HUES6 (cell line): Measurements from ENCODE around the gene ZNF302.
A peak's percentile ranks its signal among the peaks of the same experiment; 100 is the strongest.
"Not testable (repeated sequence)": the region's sequence is repeated elsewhere in the genome, so short reads cannot be mapped to it uniquely, and the experiment has no call there.

Source experiments
- H3K27ac ChIP-seq: 2 replicates; pipeline ENCODE4 v1.7.0; 2013; ENCODE audit warnings: low read depth, mild to moderate bottlenecking, low read length, inconsistent platforms
- H3K27me3 ChIP-seq: 2 replicates; pipeline ENCODE4 v1.6.1; 2013; ENCODE audit warnings: low read length; ENCODE audit not compliant: control insufficient read depth, insufficient read depth
- H3K36me3 ChIP-seq: 2 replicates; pipeline ENCODE4 v1.6.1; 2013; ENCODE audit warnings: low read length; ENCODE audit not compliant: control insufficient read depth, insufficient read depth
- H3K4me1 ChIP-seq: 2 replicates; pipeline ENCODE4 v1.6.1; 2013; ENCODE audit warnings: low read length; ENCODE audit not compliant: control insufficient read depth, insufficient read depth
- H3K4me3 ChIP-seq: 2 replicates; pipeline ENCODE4 v1.5.1; 2013; ENCODE audit warnings: low read depth, low read length
- H3K9ac ChIP-seq: one replicate; pipeline ENCODE4 v1.6.1; 2013; ENCODE audit warnings: mild to moderate bottlenecking, low read length
- H3K9me3 ChIP-seq: 2 replicates; pipeline ENCODE4 v1.6.1; 2013; ENCODE audit warnings: low read depth, low read length; ENCODE audit not compliant: control insufficient read depth, insufficient read depth

Gene ZNF302

GRCh38 chr19:34673590-34673989 lies 3.9 kb upstream of the ZNF302 start:
- Histone ChIP-seq H3K27me3 (peaks cover 3% of the 10 kb centered on the region; the same call in 1 of the 2 replicates), H3K27ac (no peak overlapping the region), H3K9me3 (no peaks in the 10 kb centered on the region), H3K4me1 (no peaks in the 10 kb centered on the region), H3K36me3 (no peaks in the 10 kb centered on the region), H3K9ac (no peak overlapping the region), H3K4me3 (no peak overlapping the region)

- Histone ChIP-seq H3K27ac (no peak overlapping the region), H3K4me1 (no peaks in the 10 kb centered on the region), H3K36me3 (peaks cover 13% of the 10 kb centered on the region), H3K9me3 (no peaks in the 10 kb centered on the region), H3K27me3 (peaks cover 3% of the 10 kb centered on the region; the same call in 1 of the 2 replicates), H3K9ac (no peak overlapping the region), H3K4me3 (no peak overlapping the region)
Measured at GRCh38 chr19:34675250-34675649, 2.2 kb upstream of the ZNF302 start.

GRCh38 chr19:34675919-34676318 lies 1.6 kb upstream of the ZNF302 start:
- peaks cover 3% of the 10 kb centered on the region; the same call in 1 of the 2 replicates for H3K27me3 ChIP-seq
- no peaks in the 10 kb centered on the region for H3K9me3 ChIP-seq
- H3K4me1 ChIP-seq = no peaks in the 10 kb centered on the region
- H3K4me3 ChIP-seq = no peak overlapping the region
- no peak overlapping the region for H3K27ac ChIP-seq
- H3K36me3 ChIP-seq = peaks cover 19% of the 10 kb centered on the region
- no peak overlapping the region for H3K9ac ChIP-seq

- Histone ChIP-seq H3K9ac (peak within 1 kb of the TSS; percentile 93), H3K4me3 (peak within 1 kb of the TSS; percentile 95), H3K27me3 (peaks cover 3% of the 10 kb centered on the region; the same call in 1 of the 2 replicates), H3K4me1 (no peaks in the 10 kb centered on the region), H3K9me3 (peaks cover 3% of the 10 kb centered on the region; the same call in 1 of the 2 replicates), H3K27ac (peak within 1 kb of the TSS; percentile 92), H3K36me3 (peaks cover 25% of the 10 kb centered on the region)
Measured at GRCh38 chr19:34676697-34677385, 637 bp upstream of the ZNF302 start, which contains the start of gene SCGB2B2. Gene SCGB2B2, minus strand, starts transcription at chr19:34677159. Its CDS starts 82,596 bp downstream, at chr19:34594563.

GRCh38 chr19:34678085-34678412 lies 571 bp downstream of the ZNF302 start:
- Histone ChIP-seq H3K4me1 (no peaks in the 10 kb centered on the region), H3K9ac (peak overlapping the region; percentile 93)

GRCh38 chr19:34678421-34678820 lies 943 bp downstream of the ZNF302 start:
- no peaks in the 10 kb centered on the region for H3K27me3 ChIP-seq
- H3K36me3 ChIP-seq = peaks cover 39% of the 10 kb centered on the region
- H3K9ac ChIP-seq = no peak overlapping the region
- H3K27ac ChIP-seq = no peak overlapping the region
- no peaks in the 10 kb centered on the region for H3K4me1 ChIP-seq
- peak overlapping the region; percentile 95 for H3K4me3 ChIP-seq
- H3K9me3 ChIP-seq = peaks cover 3% of the 10 kb centered on the region; the same call in 1 of the 2 replicates

More at GRCh38 chr19:34678085-34678412, 571 bp downstream of the ZNF302 start:
- no peaks in the 10 kb centered on the region for H3K27me3 ChIP-seq
- peaks cover 3% of the 10 kb centered on the region; the same call in 1 of the 2 replicates for H3K9me3 ChIP-seq
- peaks cover 36% of the 10 kb centered on the region for H3K36me3 ChIP-seq
- H3K4me3 ChIP-seq = peak overlapping the region; percentile 95
- peak overlapping the region; percentile 92 for H3K27ac ChIP-seq

GRCh38 chr19:34681478-34681877 lies 4.0 kb downstream of the ZNF302 start:
- H3K27ac ChIP-seq = no peak overlapping the region
- no peaks in the 10 kb centered on the region for H3K27me3 ChIP-seq
- H3K9ac ChIP-seq = no peak overlapping the region
- H3K36me3 ChIP-seq = peaks cover 61% of the 10 kb centered on the region
- H3K4me3 ChIP-seq = no peak overlapping the region
- peaks cover 10% of the 10 kb centered on the region; the same call in 1 of the 2 replicates for H3K9me3 ChIP-seq
- H3K4me1 ChIP-seq = no peaks in the 10 kb centered on the region

- H3K27ac ChIP-seq, H3K4me3 ChIP-seq, H3K4me1 ChIP-seq, H3K27me3 ChIP-seq, H3K9ac ChIP-seq: not testable (repeated sequence)
- H3K36me3 ChIP-seq = peaks cover 47% of the 10 kb centered on the region
- peaks cover 10% of the 10 kb centered on the region; the same call in 1 of the 2 replicates for H3K9me3 ChIP-seq
Measured at GRCh38 chr19:34685266-34685665, 7.8 kb downstream of the ZNF302 start.

- H3K9ac ChIP-seq = no peak overlapping the region
- H3K9me3 ChIP-seq = peaks cover 8% of the 10 kb centered on the region; the same call in 1 of the 2 replicates
- H3K36me3 ChIP-seq = peaks cover 37% of the 10 kb centered on the region
- no peaks in the 10 kb centered on the region for H3K4me1 ChIP-seq
- no peak overlapping the region for H3K4me3 ChIP-seq
- H3K27me3 ChIP-seq = 0 out of 2 replicates have a peak, but pooled peaks cover 4% of the 10 kb centered on the region
- H3K27ac ChIP-seq = no peak overlapping the region
Measured at GRCh38 chr19:34686455-34686854, 9.0 kb downstream of the ZNF302 start.

GRCh38 chr19:34687348-34687747 lies 9.9 kb downstream of the ZNF302 start:
- no peak overlapping the region for H3K4me3 ChIP-seq
- peaks cover 32% of the 10 kb centered on the region for H3K36me3 ChIP-seq
- no peak overlapping the region for H3K27ac ChIP-seq
- 0 out of 2 replicates have a peak, but pooled peaks cover 4% of the 10 kb centered on the region for H3K27me3 ChIP-seq
- 0 out of 2 replicates have a peak, but pooled peaks cover 7% of the 10 kb centered on the region for H3K9me3 ChIP-seq
- H3K9ac ChIP-seq = no peak overlapping the region
- H3K4me1 ChIP-seq = no peaks in the 10 kb centered on the region

GRCh38 chr19:34688592-34688991 lies 11.1 kb downstream of the ZNF302 start:
- Histone ChIP-seq H3K4me3 (no peak overlapping the region), H3K27me3 (0 out of 2 replicates have a peak, but pooled peaks cover 4% of the 10 kb centered on the region), H3K9me3 (0 out of 2 replicates have a peak, but pooled peaks cover 7% of the 10 kb centered on the region), H3K4me1 (no peaks in the 10 kb centered on the region), H3K9ac (no peak overlapping the region), H3K27ac (no peak overlapping the region), H3K36me3 (peaks cover 20% of the 10 kb centered on the region)
